Panc1 (cell line): Measurements from ENCODE around the gene INPP5A.

Experiments used
- POLR2AphosphoS5 ChIP-seq: IDR thresholded peaks from 2 replicates; pipeline ENCODE4 v1.6.1; 2012; ENCODE audit warnings: mild to moderate bottlenecking, low read depth, low read length, moderate library complexity
- REST ChIP-seq, 2 experiments: IDR thresholded peaks; 2 replicates each; pipeline ENCODE4 v1.6.1; 2011 to 2012; ENCODE audit warnings: low read depth in 2 of 2, control low read depth in 1 of 2, low read length in 1 of 2, mild to moderate bottlenecking in 1 of 2, moderate library complexity in 1 of 2; ENCODE audit not compliant: insufficient read depth in 1 of 2
- SIN3A ChIP-seq: IDR thresholded peaks from 2 replicates; pipeline ENCODE4 v1.6.1; 2012; ENCODE audit warnings: low read depth, mild to moderate bottlenecking, low read length, moderate library complexity, borderline replicate concordance; ENCODE audit not compliant: insufficient read depth
- TCF7L2 ChIP-seq: IDR thresholded peaks from 2 replicates; pipeline ENCODE4 v1.6.1; 2011; ENCODE audit warnings: mild to moderate bottlenecking, low read depth, low read length, inconsistent platforms
- TF ChIP-seq, protein P1 (sequence below): fragments of 450-650 bp; IDR thresholded peaks from 2 replicates; pipeline ENCODE4 v1.5.1; 2017; ENCODE audit warnings: mild to moderate bottlenecking

DNA sequence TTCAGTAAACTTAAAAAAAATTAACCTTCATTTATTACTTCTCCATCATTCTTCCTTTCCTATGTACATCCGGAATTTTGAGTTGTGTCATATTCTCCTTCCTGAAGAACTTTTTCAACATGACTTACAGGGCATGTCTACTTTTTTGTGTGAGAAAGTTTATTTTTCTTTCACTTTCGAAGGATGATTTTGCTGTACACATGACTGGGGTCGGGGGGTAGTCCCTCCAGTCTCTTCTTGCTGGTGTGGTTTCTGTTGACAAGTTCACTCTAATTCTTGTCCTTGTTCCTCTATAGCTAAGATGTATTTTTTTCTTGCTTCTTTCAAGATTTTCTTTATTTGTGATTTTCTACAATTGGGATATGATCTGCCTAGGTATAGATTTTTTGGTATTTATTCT is 55.8 kb downstream of the INPP5A start:
- TF ChIP-seq, protein P1, sequence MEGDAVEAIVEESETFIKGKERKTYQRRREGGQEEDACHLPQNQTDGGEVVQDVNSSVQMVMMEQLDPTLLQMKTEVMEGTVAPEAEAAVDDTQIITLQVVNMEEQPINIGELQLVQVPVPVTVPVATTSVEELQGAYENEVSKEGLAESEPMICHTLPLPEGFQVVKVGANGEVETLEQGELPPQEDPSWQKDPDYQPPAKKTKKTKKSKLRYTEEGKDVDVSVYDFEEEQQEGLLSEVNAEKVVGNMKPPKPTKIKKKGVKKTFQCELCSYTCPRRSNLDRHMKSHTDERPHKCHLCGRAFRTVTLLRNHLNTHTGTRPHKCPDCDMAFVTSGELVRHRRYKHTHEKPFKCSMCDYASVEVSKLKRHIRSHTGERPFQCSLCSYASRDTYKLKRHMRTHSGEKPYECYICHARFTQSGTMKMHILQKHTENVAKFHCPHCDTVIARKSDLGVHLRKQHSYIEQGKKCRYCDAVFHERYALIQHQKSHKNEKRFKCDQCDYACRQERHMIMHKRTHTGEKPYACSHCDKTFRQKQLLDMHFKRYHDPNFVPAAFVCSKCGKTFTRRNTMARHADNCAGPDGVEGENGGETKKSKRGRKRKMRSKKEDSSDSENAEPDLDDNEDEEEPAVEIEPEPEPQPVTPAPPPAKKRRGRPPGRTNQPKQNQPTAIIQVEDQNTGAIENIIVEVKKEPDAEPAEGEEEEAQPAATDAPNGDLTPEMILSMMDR = no peak
- TF ChIP-seq SIN3A = no peak
- TF ChIP-seq TCF7L2 = no peak
- no peak for TF ChIP-seq REST (IDR thresholded peaks at IDR 0.05; ENCODE audit: insufficient read depth in 1 of 2, low read depth in 2 of 2, low read length in 1 of 2)
- TF ChIP-seq POLR2AphosphoS5 = no peak
